Fibroblast of the aortic adventitia (primary cell): ENCODE measurements around the gene RBMS3. TPM values are rescaled to one million over a fixed set of nuclear protein-coding genes. Genes with fewer than 3 reads are reported as not detected.

ENCODE experiments used
- DNase-seq: peaks from one replicate; pipeline ENCODE4 v3.0.0-alpha.2; 2010; ENCODE audit warnings: low read depth
- H3K4me3 ChIP-seq: 2 replicates; pipeline ENCODE4 v1.5.1; 2011; ENCODE audit warnings: low read depth, mild to moderate bottlenecking, control low read depth, low read length, moderate library complexity
- CTCF ChIP-seq: IDR thresholded peaks from 2 replicates; pipeline ENCODE4 v1.5.1; 2011; ENCODE audit warnings: mild to moderate bottlenecking, low read length, control low read depth, inconsistent platforms; ENCODE audit not compliant: insufficient read depth
- total RNA-seq: library from RNA; depleted of rRNA; stranded (reverse); fragments of >200 nt; gene quantifications from 2 replicates; pipeline ENCODE4 v1.2.3, GENCODE V29; 2012; ENCODE audit warnings: low replicate concordance

The RBMS3 gene
- total RNA-seq, 1 donor = 84.1 TPM

- TF ChIP-seq CTCF = no peak
- H3K4me3 ChIP-seq = no peak overlapping the region
- no peak for DNase-seq
Measured at GRCh38 chr3:29859726-29860270, 578.9 kb downstream of the RBMS3 start.

DNA sequence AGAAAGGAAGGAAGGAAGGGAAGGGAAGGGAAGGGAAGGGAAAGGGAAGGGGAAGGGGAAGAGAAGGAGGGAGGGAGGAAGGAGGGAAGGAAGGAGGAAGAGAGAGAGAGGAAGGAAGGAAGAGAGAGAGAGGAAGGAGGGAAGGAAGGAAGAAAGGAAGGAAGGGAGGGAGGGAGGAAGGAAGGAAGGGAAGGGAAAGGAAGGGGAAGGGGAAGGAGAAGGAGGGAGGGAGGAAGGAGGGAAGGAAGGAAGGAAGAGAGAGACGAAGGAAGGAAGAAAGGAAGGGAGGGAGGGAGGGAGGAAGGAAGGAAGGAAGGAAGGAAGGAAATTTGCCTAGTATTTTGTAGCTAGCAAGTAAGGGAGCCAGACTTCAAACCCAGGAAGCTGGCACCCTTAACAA is 583.9 kb downstream of the RBMS3 start:
- H3K4me3 ChIP-seq = no peak overlapping the region
- no peak for TF ChIP-seq CTCF
- no peak for DNase-seq

DNA sequence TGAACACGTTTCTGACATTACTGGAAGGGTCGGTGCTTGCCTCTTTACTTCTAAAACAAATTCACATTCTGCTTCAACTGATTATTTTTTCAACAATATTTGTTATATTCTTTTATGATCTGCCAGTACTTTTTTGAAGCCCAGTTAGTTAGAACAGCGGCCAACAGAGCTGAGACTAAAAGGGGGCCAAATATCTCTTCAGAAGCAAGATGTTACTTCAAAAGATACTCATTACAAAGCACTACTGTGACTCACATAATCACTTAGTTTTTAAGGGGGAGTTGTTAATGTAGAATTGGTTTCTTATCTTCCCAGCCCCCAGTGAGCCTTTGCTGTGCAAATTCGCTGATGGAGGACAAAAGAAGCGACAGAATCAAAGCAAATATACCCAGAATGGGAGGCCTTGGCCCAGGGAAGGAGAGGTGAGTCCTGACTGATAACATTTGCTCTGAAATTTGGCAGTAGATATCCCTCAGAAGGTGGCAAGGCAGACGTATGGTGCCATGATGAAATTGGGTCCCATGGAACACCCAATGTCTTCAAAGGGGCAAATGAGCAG is 587.8 kb downstream of the RBMS3 start:
- DNase-seq = no peak
- TF ChIP-seq CTCF = no peak
- no peak overlapping the region for H3K4me3 ChIP-seq

- TF ChIP-seq CTCF = no peak
- DNase-seq = no peak
- H3K4me3 ChIP-seq = no peak overlapping the region
Measured at GRCh38 chr3:29870136-29870535, 589.3 kb downstream of the RBMS3 start.

DNA sequence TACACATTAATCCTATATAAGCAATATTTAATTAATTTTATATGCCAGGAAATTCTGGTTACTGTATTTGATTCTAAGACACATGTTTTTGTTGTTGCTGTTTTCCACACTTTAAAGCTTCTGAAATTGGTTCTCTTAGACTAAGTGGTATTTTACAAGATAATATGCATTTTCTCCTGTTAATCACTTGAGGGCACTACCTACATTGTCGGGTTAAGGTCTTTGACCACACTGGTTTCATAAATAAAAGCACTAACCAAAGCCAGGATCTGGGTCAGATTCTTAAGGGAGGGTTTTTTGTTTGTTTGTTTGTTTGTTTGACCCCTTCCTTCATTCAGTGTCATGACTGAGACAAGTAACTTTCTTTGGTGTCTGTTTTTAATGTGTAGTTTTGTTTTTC is 590.2 kb downstream of the RBMS3 start:
- no peak for DNase-seq
- H3K4me3 ChIP-seq = no peak overlapping the region
- no peak for TF ChIP-seq CTCF

- no peak for TF ChIP-seq CTCF
- no peak overlapping the region for H3K4me3 ChIP-seq
Measured at GRCh38 chr3:29880809-29881208, 599.9 kb downstream of the RBMS3 start.

DNA sequence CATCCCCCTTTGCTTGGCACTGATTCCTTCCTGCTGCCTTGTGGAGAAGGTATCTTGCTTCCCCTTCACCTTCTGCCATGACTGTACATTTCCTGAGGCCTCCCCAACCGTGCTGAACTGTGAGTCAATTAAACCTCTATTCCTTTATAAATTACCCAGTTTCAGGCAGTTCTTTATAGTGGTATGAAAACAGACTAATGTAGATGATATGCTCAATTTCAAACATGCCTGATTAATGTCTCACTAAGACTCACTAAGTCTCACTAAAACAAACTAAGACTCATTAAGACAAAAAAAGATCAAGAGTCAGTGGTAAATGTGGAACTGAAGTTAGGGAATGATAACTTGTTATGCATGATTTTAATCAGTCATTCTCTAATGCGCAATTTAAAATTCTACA is 606.6 kb downstream of the RBMS3 start:
- DNase-seq = no peak
- H3K4me3 ChIP-seq = no peak overlapping the region
- TF ChIP-seq CTCF = no peak

More at GRCh38 chr3:29880809-29881208, 599.9 kb downstream of the RBMS3 start:
- no peak for DNase-seq
